ENCODE measurements around the gene SEMA6D. TPM values are rescaled to one million over a fixed set of nuclear protein-coding genes. Genes with fewer than 3 reads are reported as not detected.

Gene SEMA6D
- total RNA-seq, 1 experiment from 2014 or later, result 15.8 TPM

GRCh38 chr15:47812470-47812999, 95.2 kb downstream of the SEMA6D start:
- H2BK20ac ChIP-seq (ENCODE audit: low read depth, low read length, poor library complexity, severe bottlenecking), result no peak overlapping the region
- H2BK120ac ChIP-seq (ENCODE audit: low read depth, low read length, poor library complexity, severe bottlenecking), result no peak overlapping the region
- H3K14ac ChIP-seq (ENCODE audit: insufficient read depth, low read length), result no peak overlapping the region
- H3K56ac ChIP-seq (ENCODE audit: insufficient read length, low read depth, low read length), result no peak overlapping the region
- WGBS (ENCODE audit: extremely low coverage, insufficient read length, low lambda C conversion rate), result no CpG with 5 or more reads among the region's 4 CpGs
- no peak overlapping the region for H2AK5ac ChIP-seq (ENCODE audit: insufficient read length, low read length)
- H3K4me2 ChIP-seq (ENCODE audit: insufficient read depth, insufficient read length, low read length), result no peak overlapping the region
- H4K8ac ChIP-seq (replicated peaks; ENCODE audit: insufficient read length, low read depth, low read length), result no peak overlapping the region
- H2BK5ac ChIP-seq (ENCODE audit: insufficient read length, low read length), result no peak overlapping the region
- no peaks in the 10 kb centered on the region for H3K36me3 Mint-ChIP-seq (ENCODE audit: insufficient read depth in 1 of 3, low read depth in 3 of 3)
- no peak overlapping the region for H3K18ac ChIP-seq (ENCODE audit: insufficient read length, low read depth, low read length)
- H3K4me1 Mint-ChIP-seq, result peaks cover 12 to 21% of the 10 kb centered on the region in 2 experiments
- no peaks in the 10 kb centered on the region for H3K79me1 ChIP-seq (ENCODE audit: insufficient read depth, low read depth, low read length, poor library complexity, severe bottlenecking)
- no peak overlapping the region for H2BK15ac ChIP-seq (ENCODE audit: low read depth, low read length)
- no peaks in the 10 kb centered on the region for H3K27me3 Mint-ChIP-seq (ENCODE audit: low read depth)
- no peak overlapping the region for H4K91ac ChIP-seq (ENCODE audit: insufficient read length, low read depth, low read length)
- no peaks in the 10 kb centered on the region for H3K27me3 ChIP-seq (ENCODE audit: insufficient read depth, low read length)
- no peak overlapping the region for H3K27ac ChIP-seq (ENCODE audit: insufficient read length, low read depth, low read length)
- no peak overlapping the region for H2BK12ac ChIP-seq (ENCODE audit: insufficient read length, low read depth, low read length)
- no peak for DNase-seq
- no peak overlapping the region for H4K5ac ChIP-seq (ENCODE audit: insufficient read length, low read depth, low read length)
- H3K9me3 ChIP-seq (ENCODE audit: control insufficient read depth, low read depth, low read length), result no peaks in the 10 kb centered on the region
- no peak overlapping the region for H2AFZ ChIP-seq (ENCODE audit: low read length)
- TF ChIP-seq, protein P1, sequence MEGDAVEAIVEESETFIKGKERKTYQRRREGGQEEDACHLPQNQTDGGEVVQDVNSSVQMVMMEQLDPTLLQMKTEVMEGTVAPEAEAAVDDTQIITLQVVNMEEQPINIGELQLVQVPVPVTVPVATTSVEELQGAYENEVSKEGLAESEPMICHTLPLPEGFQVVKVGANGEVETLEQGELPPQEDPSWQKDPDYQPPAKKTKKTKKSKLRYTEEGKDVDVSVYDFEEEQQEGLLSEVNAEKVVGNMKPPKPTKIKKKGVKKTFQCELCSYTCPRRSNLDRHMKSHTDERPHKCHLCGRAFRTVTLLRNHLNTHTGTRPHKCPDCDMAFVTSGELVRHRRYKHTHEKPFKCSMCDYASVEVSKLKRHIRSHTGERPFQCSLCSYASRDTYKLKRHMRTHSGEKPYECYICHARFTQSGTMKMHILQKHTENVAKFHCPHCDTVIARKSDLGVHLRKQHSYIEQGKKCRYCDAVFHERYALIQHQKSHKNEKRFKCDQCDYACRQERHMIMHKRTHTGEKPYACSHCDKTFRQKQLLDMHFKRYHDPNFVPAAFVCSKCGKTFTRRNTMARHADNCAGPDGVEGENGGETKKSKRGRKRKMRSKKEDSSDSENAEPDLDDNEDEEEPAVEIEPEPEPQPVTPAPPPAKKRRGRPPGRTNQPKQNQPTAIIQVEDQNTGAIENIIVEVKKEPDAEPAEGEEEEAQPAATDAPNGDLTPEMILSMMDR (conservative IDR thresholded peaks at IDR 0.05), result no peak
- no peak overlapping the region for H3K4me3 Mint-ChIP-seq
- no peaks in the 10 kb centered on the region for H3K9me3 Mint-ChIP-seq
- H3K23me2 ChIP-seq (ENCODE audit: insufficient read length, low read depth, low read length, poor library complexity, severe bottlenecking), result no peaks in the 10 kb centered on the region
- no peaks in the 10 kb centered on the region for H3K4me1 ChIP-seq (ENCODE audit: insufficient read depth, low read length)
- no peaks in the 10 kb centered on the region for H4K20me1 ChIP-seq (ENCODE audit: control insufficient read depth, insufficient read depth, insufficient read length)
- H3K23ac ChIP-seq (ENCODE audit: insufficient read length, low read depth, low read length), result no peak overlapping the region
- no peak overlapping the region for H3K9ac ChIP-seq (ENCODE audit: extremely low read depth, insufficient read length, low read length)
- no peak overlapping the region for H3K4ac ChIP-seq (ENCODE audit: low read depth, low read length)
- no peak overlapping the region for H3K27ac Mint-ChIP-seq
- H3T11ph ChIP-seq (ENCODE audit: low read length), result no peak overlapping the region
- H3K79me2 ChIP-seq (ENCODE audit: insufficient read depth, low read length), result no peaks in the 10 kb centered on the region

Measured in H9 (cell line).